Type B pancreatic cell (in vitro differentiated cells): Measurements from ENCODE around the gene HHAT. TPM values are rescaled to one million over a fixed set of nuclear protein-coding genes. Genes with fewer than 3 reads are reported as not detected.

Source experiments
- DNase-seq: peaks from one replicate; pipeline ENCODE4 v3.0.0; 2021; ENCODE audit warnings: mixed read lengths; ENCODE audit not compliant: unreplicated experiment; ENCODE audit errors: extremely low spot score
- H3K27ac Mint-ChIP-seq: 2 replicates; pipeline ENCODE4 v1.8.0; 2021; ENCODE audit warnings: mild to moderate bottlenecking, mixed read lengths
- H3K27me3 Mint-ChIP-seq: 2 replicates; pipeline ENCODE4 v1.8.0; 2021; ENCODE audit warnings: mixed read lengths
- H3K36me3 Mint-ChIP-seq: 2 replicates; pipeline ENCODE4 v1.8.0; 2021; ENCODE audit warnings: mixed read lengths
- H3K4me1 Mint-ChIP-seq: one replicate; pipeline ENCODE4 v1.8.0; 2021; ENCODE audit warnings: mixed read lengths; ENCODE audit not compliant: unreplicated experiment
- H3K4me3 Mint-ChIP-seq: 2 replicates; pipeline ENCODE4 v1.8.0; 2021; ENCODE audit warnings: mild to moderate bottlenecking, mixed read lengths
- H3K9me3 Mint-ChIP-seq: 2 replicates; pipeline ENCODE4 v1.8.0; 2021; ENCODE audit warnings: mixed read lengths
- total RNA-seq: library from RNA; stranded (reverse); gene quantifications from 2 replicates; pipeline ENCODE4 v1.2.1, GENCODE V29; 2021; ENCODE audit warnings: low replicate concordance
- TF ChIP-seq, protein P1 (sequence below): fragments of 200-600 bp; sonication (generic); conservative IDR thresholded peaks from 2 replicates; pipeline ENCODE4 v1.5.0; 2021; ENCODE audit warnings: antibody characterized with exemption, mild to moderate bottlenecking

Gene HHAT
- total RNA-seq, 1 donor from 2014 or later: 9.0 TPM

GRCh38 chr1:210516092-210516656 lies 187.5 kb downstream of the HHAT start:
- Mint-ChIP-seq H3K4me3 (no peak overlapping the region), H3K27me3 (no peaks in the 10 kb centered on the region), H3K4me1 (no peaks in the 10 kb centered on the region), H3K36me3 (no peaks in the 10 kb centered on the region), H3K27ac (no peak overlapping the region), H3K9me3 (no peaks in the 10 kb centered on the region)
- TF ChIP-seq, protein P1, sequence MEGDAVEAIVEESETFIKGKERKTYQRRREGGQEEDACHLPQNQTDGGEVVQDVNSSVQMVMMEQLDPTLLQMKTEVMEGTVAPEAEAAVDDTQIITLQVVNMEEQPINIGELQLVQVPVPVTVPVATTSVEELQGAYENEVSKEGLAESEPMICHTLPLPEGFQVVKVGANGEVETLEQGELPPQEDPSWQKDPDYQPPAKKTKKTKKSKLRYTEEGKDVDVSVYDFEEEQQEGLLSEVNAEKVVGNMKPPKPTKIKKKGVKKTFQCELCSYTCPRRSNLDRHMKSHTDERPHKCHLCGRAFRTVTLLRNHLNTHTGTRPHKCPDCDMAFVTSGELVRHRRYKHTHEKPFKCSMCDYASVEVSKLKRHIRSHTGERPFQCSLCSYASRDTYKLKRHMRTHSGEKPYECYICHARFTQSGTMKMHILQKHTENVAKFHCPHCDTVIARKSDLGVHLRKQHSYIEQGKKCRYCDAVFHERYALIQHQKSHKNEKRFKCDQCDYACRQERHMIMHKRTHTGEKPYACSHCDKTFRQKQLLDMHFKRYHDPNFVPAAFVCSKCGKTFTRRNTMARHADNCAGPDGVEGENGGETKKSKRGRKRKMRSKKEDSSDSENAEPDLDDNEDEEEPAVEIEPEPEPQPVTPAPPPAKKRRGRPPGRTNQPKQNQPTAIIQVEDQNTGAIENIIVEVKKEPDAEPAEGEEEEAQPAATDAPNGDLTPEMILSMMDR: no peak
- no peak for DNase-seq

DNA sequence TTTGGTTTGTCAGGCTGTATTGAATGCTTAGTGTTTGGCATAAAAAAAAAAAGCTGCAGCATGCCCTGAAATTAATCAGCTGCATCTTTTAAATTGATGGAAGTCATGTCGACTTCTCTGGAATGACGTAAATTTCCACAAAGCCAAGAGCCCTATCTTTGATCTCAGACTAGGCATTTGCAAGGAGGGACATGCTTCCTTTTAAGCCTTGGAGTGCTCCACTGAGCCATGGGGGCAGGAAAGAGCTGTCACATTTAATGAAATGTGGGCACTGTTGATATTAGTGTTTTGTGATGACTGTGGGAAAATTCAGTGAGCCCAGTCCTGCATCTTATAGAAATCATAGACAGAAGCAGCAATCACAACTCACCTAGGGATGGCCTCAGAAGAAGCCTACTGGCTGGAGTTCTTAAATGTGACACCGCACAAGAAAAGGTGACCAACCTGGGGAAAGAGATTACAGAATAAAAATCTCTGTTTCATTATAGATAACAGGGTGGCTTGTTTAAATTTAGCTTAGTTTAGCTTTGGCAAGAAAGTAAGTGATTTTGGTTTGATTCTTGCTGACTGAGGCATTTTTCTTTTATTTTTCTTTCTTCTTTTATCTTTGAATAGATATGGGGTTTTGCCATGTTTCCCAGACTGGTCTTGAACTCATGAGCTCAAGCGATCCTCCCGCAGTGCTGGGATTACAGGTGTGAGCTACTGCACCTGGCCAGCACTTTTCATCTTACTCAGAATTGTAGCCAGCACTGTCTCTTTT lies 188.2 kb downstream of the HHAT start:
- TF ChIP-seq, protein P1: no peak
- H3K36me3 Mint-ChIP-seq: no peaks in the 10 kb centered on the region
- H3K4me1 Mint-ChIP-seq: no peaks in the 10 kb centered on the region

GRCh38 chr1:210523830-210524229 lies 195.1 kb downstream of the HHAT start:
- peaks cover 13% of the 10 kb centered on the region for H3K4me1 Mint-ChIP-seq
- TF ChIP-seq, protein P1: no peak
- H3K4me3 Mint-ChIP-seq: no peak overlapping the region
- H3K9me3 Mint-ChIP-seq: no peaks in the 10 kb centered on the region
- no peaks in the 10 kb centered on the region for H3K36me3 Mint-ChIP-seq
- no peaks in the 10 kb centered on the region for H3K27me3 Mint-ChIP-seq
- DNase-seq: no peak
- H3K27ac Mint-ChIP-seq: no peak overlapping the region

More for the DNA sequence above, 188.2 kb downstream of the HHAT start:
- H3K9me3 Mint-ChIP-seq: no peaks in the 10 kb centered on the region
- H3K27me3 Mint-ChIP-seq: no peaks in the 10 kb centered on the region
- no peak for DNase-seq
- no peak overlapping the region for H3K27ac Mint-ChIP-seq
- H3K4me3 Mint-ChIP-seq: no peak overlapping the region

GRCh38 chr1:210525716-210526454 lies 197.2 kb downstream of the HHAT start:
- H3K4me3 Mint-ChIP-seq: no peak overlapping the region
- no peaks in the 10 kb centered on the region for H3K27me3 Mint-ChIP-seq
- TF ChIP-seq, protein P1: no peak
- H3K9me3 Mint-ChIP-seq: no peaks in the 10 kb centered on the region
- no peaks in the 10 kb centered on the region for H3K36me3 Mint-ChIP-seq
- H3K4me1 Mint-ChIP-seq: peaks cover 13% of the 10 kb centered on the region
- H3K27ac Mint-ChIP-seq: no peak overlapping the region
- DNase-seq: no peak

- Mint-ChIP-seq H3K4me1 (peaks cover 19% of the 10 kb centered on the region), H3K36me3 (no peaks in the 10 kb centered on the region), H3K27ac (no peak overlapping the region), H3K27me3 (no peaks in the 10 kb centered on the region), H3K9me3 (no peaks in the 10 kb centered on the region), H3K4me3 (no peak overlapping the region)
- DNase-seq: no peak
- TF ChIP-seq, protein P1: no peak
Measured at GRCh38 chr1:210527091-210527490, 198.4 kb downstream of the HHAT start.
